HG02642 (cell line): ENCODE measurements around the gene SSH3.

ENCODE experiments used
- ATAC-seq: cut with Tn5 transposase; IDR thresholded peaks from one replicate; pipeline ENCODE4 v1.9.1; 2021; ENCODE audit warnings: mild to moderate bottlenecking; ENCODE audit not compliant: unreplicated experiment, poor library complexity

Gene SSH3

GRCh38 chr11:67278939-67279588 is 24.3 kb upstream of the SSH3 start:
- no peak for ATAC-seq

GRCh38 chr11:67279589-67280340 is 23.6 kb upstream of the SSH3 start:
- no peak for ATAC-seq

DNA sequence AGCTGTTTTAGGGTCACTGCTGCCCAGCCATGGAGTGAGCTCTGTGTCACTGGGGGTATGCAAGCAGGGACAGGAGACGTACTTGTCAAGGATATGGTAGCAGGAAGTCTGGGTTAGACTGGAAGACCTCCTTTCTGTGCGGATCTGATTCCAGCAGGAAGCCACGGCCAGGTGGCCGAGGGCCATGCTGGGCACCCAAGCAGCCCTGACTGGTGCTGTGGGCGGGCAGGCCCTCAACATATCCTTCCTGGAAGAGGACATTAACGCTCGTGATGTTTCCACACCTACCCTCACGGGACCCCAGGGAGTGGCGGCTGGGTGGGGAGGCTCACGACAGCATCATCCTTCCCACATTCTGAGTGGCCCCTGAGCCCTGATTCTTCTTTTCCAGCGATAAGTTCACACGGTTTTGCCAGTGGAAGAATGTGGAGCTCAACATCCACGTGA is 23.0 kb upstream of the SSH3 start:
- ATAC-seq, result no peak

- no peak for ATAC-seq
Observed at GRCh38 chr11:67280788-67281551, 22.4 kb upstream of the SSH3 start.

- no peak for ATAC-seq
Observed at GRCh38 chr11:67281552-67282150, 21.7 kb upstream of the SSH3 start.

- ATAC-seq, result no peak
Observed at GRCh38 chr11:67282155-67282875, 21.0 kb upstream of the SSH3 start.

DNA sequence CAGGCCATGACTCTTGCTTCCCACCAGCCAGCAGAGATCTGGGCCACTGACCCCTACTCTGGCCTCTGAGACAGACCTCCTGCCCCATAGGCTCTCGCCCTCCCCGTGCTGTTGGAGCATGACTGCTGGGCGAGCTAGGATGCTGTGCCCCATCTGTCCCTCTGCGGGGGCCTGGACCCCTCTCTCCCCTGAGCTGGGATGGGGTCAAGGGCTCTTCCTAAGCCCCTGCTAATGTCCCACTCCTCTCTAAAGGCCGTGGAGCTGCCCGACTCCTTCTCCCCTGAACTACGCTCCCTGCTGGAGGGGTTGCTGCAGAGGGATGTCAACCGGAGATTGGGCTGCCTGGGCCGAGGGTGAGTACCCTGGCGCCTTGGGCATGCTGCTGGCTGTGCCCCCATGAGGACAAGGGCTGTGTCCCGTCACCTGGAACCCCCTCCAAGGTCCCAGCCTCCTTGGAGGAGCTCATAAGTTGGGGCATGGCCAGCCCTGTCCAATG is 20.4 kb upstream of the SSH3 start:
- ATAC-seq, result no peak

GRCh38 chr11:67283481-67283963 is 19.8 kb upstream of the SSH3 start:
- no peak for ATAC-seq

DNA sequence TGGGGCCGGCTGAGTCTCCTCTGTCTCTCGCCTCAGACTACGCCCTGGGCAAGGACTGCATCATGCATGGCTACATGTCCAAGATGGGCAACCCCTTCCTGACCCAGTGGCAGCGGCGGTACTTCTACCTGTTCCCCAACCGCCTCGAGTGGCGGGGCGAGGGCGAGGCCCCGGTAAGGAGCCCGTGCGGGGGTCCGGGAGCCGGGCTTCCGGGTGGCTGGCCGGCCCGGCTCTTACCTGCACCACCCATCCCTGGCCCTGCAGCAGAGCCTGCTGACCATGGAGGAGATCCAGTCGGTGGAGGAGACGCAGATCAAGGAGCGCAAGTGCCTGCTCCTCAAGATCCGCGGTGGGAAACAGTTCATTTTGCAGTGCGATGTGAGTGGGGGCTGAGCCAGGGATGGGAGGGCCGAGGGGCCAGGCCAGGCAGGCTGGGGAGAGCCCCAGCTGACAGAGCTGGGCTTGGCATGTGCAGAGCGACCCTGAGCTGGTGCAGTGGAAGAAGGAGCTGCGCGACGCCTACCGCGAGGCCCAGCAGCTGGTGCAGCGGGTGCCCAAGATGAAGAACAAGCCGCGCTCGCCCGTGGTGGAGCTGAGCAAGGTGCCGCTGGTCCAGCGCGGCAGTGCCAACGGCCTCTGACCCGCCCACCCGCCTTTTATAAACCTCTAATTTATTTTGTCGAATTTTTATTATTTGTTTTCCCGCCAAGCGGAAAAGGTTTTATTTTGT is 18.4 kb upstream of the SSH3 start:
- no peak for ATAC-seq

GRCh38 chr11:67285541-67286498 is 17.5 kb upstream of the SSH3 start:
- ATAC-seq, result no peak

DNA sequence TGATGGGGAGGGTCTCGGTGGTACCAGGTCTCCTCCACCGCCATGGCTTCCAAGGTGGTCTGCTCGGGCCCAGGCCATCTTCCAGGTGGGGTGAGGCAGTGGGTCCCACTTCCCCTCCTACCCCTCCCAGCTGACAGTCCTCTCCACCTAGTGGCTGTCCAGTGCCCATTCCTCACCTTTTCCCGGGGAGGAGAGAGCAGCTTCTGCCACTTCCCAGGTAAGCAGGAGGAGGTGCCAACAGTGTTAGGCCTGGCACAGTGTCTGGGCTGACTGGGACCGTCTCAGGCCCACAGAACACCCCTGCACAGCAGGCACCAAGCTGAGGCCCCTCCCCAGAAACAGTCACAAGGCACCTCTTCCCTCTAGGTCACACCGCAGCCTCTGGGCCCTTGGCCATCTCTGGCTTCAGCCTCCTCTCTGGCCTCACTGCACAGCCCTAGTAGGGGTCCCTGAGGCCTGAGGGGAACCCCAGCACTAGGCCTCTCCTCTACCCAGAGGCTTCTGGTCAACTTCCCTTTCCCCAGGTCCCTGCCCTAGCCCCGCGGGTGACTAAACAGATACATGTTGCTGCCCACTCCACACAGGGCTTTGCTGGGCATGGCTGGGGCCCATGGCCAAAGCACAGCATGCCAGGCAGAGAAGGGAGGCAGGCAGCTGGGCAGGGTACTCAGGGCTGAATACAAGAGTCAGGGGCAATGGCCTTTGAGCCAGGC is 16.6 kb upstream of the SSH3 start:
- ATAC-seq, result no peak

DNA sequence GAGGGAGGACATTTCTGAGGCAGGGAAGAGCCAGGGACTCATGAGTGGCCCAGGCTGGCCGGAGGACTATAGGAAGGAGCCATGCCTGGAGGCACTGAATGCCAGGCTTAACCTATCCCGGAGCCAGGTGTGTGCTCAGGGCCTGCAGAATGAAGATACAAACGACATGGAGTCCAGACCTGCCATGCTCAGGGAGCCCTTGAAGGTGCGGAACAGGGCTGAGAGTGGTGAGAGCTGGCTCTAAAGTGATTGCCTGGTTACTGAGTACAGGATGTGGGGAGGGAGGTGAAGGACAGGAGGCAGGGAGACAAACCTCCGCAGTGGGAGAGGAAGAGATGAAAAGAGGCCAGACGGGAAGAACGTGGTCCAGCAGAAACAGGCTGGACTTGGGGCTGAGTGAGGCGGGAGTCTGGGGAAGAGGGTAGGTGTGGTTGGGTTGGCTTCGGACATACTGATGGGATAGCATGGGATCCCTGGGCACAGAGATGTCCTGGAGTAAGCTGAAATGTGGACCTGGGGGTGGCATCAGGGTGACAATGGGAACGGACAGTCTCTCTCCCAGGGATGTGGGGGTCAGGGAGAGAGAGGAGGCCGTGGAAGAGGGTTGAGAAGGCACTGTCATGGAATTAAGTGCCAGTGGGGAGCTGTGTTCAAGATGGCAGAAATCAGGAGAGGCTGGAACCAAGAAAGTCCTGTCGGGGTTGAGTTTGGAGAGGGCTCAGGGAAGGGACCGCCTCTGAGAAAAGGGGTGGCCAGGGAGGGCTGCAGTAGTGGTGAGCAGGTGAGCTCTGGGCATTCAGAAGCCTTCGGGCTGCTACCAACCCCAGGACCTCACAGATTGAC is 15.8 kb upstream of the SSH3 start:
- ATAC-seq, result no peak

GRCh38 chr11:67288198-67288451 is 15.2 kb upstream of the SSH3 start:
- no peak for ATAC-seq

GRCh38 chr11:67288452-67289225 is 14.7 kb upstream of the SSH3 start:
- peak; percentile 70 for ATAC-seq

DNA sequence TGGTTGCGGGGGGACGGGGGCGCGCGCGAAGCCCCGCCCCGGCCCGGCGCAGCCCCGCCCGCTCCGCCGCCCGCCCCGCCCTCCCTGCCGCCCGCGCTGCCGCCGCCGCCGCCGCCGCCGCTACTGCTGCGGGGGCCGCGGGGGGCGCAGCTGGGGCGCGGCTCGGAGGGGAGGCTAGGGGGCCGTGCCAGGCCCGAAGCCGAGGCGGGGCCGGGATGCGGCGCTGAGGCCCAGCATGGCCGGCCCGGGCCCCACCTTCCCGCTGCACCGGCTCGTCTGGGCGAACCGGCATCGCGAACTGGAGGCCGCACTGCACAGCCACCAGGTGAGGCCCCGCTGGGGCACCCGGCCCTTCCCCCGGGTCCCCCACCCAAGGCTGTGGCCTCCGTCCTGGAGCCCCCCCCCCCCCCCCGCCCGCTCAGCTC is 14.1 kb upstream of the SSH3 start, which contains the start of gene ANKRD13D:
ANKRD13D (plus strand) TSS at position 78 of the 425 bp plus-strand sequence; CDS start at position 236, 158 bp downstream.
- no peak for ATAC-seq
